ENCODE measurements around the gene MACF1.

The MACF1 gene

DNA sequence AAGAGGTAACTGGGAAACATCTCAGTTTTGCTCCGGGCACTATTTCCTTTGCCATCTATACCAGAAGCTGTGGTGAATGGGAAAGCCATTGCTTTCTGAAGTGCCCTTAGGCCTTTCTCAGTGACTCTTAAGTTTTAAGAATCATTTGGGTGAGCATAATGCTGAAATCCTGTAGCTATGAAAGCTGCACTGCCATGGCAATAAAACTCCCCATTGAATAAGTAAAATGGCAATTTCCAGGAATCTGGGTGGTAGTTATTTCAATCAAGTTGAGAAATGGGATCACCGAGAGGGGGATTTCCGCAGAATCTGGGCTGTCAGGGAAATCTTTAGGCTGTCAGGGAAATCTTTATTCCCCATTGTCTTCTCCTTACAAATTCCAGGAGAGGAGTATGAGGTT, 26.8 kb upstream of the MACF1 start:
- peak overlapping the region; percentile 52 to 97 (median 81) for H3K27ac Mint-ChIP-seq
- peaks cover 11% of the 10 kb centered on the region for H3K36me3 Mint-ChIP-seq (ENCODE audit: low read depth)
- H3K4me3 Mint-ChIP-seq: no peak overlapping the region
- H3K9me3 Mint-ChIP-seq: peaks cover 4% of the 10 kb centered on the region
- H3K27me3 Mint-ChIP-seq (ENCODE audit: low read depth): no peaks in the 10 kb centered on the region
- peaks cover 65% of the 10 kb centered on the region for H3K4me1 Mint-ChIP-seq
- TF ChIP-seq, protein P1, sequence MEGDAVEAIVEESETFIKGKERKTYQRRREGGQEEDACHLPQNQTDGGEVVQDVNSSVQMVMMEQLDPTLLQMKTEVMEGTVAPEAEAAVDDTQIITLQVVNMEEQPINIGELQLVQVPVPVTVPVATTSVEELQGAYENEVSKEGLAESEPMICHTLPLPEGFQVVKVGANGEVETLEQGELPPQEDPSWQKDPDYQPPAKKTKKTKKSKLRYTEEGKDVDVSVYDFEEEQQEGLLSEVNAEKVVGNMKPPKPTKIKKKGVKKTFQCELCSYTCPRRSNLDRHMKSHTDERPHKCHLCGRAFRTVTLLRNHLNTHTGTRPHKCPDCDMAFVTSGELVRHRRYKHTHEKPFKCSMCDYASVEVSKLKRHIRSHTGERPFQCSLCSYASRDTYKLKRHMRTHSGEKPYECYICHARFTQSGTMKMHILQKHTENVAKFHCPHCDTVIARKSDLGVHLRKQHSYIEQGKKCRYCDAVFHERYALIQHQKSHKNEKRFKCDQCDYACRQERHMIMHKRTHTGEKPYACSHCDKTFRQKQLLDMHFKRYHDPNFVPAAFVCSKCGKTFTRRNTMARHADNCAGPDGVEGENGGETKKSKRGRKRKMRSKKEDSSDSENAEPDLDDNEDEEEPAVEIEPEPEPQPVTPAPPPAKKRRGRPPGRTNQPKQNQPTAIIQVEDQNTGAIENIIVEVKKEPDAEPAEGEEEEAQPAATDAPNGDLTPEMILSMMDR (IDR thresholded peaks at IDR 0.05; ENCODE audit: unreplicated experiment in 3 of 3): no peak

DNA sequence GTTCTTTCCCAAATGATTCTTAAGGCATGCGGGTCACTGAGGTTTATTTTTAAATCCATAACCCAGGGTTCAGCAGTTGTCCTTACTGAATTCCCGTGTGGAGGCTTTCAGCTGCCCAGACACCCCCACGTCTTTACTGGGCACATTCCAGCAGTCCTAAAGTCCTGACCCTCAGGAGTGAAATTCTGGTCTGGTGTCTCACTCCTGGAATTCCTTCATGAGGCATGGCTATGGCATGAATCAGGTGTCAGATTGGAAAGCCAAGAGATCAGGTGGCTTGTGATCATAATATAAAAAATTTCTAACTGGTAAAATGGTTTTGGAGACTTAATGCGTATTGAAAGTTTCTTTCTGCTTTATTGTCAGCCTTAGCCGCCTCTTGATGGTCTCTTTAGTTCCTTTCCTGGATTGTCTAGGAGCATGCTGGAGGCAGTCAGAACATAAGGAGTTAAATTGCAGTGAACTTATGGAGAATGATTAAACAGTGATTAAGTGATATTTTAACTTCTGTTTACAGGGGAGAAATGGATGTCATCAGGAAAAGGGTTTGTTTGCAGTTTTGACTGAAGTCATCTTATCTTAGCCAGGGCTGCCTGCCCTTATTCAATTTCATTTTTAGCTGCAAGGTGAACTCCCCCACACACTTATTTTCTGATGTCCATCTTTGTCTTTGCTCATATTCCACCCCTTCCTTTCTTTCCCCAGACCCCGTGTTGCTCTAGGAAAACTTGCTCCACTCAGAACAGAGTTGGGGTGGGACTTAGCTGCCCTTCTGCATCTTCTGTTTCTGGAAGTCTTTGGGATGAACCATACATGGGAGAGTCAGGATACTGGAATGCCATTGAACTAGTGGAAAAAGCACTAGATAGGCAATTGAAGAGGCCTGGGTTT, 25.7 kb upstream of the MACF1 start:
- Mint-ChIP-seq H3K4me3 (peak overlapping the region; percentile 29 to 64 (median 33)), H3K27me3 (ENCODE audit: low read depth) (no peaks in the 10 kb centered on the region), H3K9me3 (peaks cover 4% of the 10 kb centered on the region), H3K27ac (peak overlapping the region; percentile 81 to 97 (median 91)), H3K36me3 (ENCODE audit: low read depth) (peaks cover 11% of the 10 kb centered on the region), H3K4me1 (peaks cover 66% of the 10 kb centered on the region)
- TF ChIP-seq, protein P1 (IDR thresholded peaks at IDR 0.05; ENCODE audit: unreplicated experiment in 3 of 3): no peak

DNA sequence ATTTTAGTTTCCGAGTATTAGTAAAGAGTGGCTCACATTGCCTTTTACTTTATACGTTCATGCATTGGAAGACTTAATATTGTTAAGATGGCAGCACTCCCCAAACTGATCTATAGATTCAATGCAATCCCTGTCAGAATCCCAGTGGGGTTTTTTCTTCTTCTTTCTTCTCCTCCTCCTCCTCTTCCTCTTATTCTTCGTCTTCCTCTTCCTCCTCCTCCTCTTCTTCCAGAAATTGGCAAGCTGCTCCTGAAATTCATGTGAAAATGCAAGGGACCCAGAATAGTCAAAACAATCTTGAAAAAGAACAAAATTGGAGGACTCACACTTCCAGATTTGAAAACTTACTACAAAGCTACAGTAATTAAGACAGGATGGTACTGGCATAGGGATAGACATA, 23.2 kb upstream of the MACF1 start:
- Mint-ChIP-seq H3K4me1 (peaks cover 62% of the 10 kb centered on the region), H3K27me3 (ENCODE audit: low read depth) (no peaks in the 10 kb centered on the region), H3K9me3 (peaks cover 4% of the 10 kb centered on the region), H3K4me3 (no peak overlapping the region), H3K36me3 (ENCODE audit: low read depth) (peaks cover 11% of the 10 kb centered on the region), H3K27ac (peak overlapping the region; percentile 21 to 73 (median 35))
- TF ChIP-seq, protein P1 (IDR thresholded peaks at IDR 0.05; ENCODE audit: unreplicated experiment in 3 of 3): no peak

DNA sequence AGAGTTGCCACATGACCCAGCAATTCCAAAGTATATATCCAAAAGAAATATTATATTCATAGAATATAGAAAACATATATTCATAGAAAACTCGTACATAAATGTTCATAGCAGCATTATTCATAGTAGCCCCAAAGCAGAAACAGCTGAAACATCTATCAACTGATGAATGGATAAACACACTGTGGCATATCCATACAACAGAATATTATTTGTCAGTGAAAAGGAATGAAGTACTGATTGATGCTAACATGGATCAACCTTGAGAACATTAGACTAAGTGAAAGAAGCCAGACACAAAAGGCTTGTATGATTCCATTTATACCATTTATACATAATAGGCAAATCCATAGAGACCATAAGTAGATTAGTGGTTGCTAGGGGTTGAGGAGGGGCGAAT, 21.7 kb upstream of the MACF1 start:
- Mint-ChIP-seq H3K4me1 (peaks cover 61% of the 10 kb centered on the region), H3K4me3 (no peak overlapping the region), H3K36me3 (ENCODE audit: low read depth) (peaks cover 11% of the 10 kb centered on the region), H3K9me3 (peaks cover 4% of the 10 kb centered on the region), H3K27me3 (ENCODE audit: low read depth) (no peaks in the 10 kb centered on the region), H3K27ac (peak overlapping the region; percentile 36 to 57 (median 56))
- TF ChIP-seq, protein P1 (IDR thresholded peaks at IDR 0.05; ENCODE audit: unreplicated experiment in 3 of 3): no peak

DNA sequence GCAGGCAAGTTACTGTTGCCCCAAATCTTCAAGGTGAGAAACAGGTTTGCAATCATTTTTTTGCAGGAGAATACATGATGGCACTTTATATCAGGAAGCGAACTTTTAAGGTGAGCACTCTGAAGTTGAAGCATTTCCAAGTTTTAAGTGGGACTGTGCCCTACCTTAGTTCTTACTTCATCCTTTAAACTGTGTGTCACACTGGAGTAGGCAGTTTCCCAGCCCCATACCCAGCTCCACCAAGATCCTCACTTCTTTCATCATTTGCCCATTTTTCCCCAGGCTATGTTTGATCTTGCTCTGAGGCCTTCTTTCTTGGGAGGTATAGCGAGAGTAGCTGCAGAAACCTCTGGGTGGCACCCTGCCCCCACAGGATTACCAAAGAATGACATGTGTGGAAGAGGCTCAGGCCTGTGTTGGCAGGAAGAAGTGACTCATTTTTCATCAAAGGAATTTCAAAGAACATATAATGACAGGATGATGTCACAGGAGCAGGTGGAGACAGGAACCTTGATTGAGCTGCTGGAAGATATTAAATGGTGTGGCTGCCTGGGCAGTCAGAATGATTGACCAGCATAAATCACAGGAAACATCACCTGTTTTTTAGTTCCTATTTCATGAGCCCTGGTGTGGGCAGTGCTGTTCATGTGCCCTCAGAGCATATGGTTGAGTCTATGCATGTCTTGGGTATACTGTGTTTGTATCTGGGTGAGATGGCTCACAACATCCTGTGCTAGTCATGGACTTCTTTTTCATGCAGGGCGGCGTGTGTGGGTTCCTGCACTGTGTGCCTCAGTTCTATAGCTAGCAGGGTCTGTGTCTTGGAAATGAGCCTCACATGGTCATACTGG, 20.8 kb upstream of the MACF1 start:
- TF ChIP-seq, protein P1 (IDR thresholded peaks at IDR 0.05; ENCODE audit: unreplicated experiment in 3 of 3): peak; percentile 21 to 38 (median 25)
- H3K9me3 Mint-ChIP-seq: peaks cover 4% of the 10 kb centered on the region
- peak overlapping the region in 1 of 3 experiments; percentile 11 for H3K4me3 Mint-ChIP-seq
- peak overlapping the region; percentile 36 to 57 (median 56) for H3K27ac Mint-ChIP-seq
- peaks cover 56% of the 10 kb centered on the region for H3K4me1 Mint-ChIP-seq
- H3K27me3 Mint-ChIP-seq (ENCODE audit: low read depth): no peaks in the 10 kb centered on the region
- H3K36me3 Mint-ChIP-seq (ENCODE audit: low read depth): peaks cover 11% of the 10 kb centered on the region
